ENCODE results near the gene PHC2.
A peak's percentile ranks its signal among the peaks of the same experiment; 100 is the strongest.

DNA sequence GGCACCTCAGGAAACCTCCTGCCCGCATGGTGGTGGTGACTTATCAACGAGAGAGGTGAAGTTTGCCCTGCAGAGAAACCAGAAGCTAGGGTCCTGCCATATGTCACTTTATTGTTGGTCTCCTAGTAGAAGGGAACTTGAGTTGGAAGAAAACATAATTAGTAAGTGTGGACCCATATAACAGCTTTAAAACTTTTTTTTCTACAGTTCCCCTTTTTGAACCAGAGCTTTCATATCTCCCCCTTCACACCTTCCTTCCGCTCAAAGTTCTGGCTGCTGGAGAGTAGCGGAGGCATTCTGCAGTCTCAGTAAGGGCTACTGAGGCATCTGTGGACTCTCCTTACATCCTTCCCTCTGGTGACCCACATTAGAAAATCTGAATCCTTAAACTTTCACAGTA, 48.9 kb downstream of the PHC2 start:
- no peak for TF ChIP-seq PAX5 (IDR thresholded peaks at IDR 0.05; ENCODE audit: insufficient read depth, low read length, severe bottlenecking)
- no peak for TF ChIP-seq TAF1 (IDR thresholded peaks at IDR 0.05; ENCODE audit: low read depth, low read length)
- no peak for TF ChIP-seq POU2F2 (IDR thresholded peaks at IDR 0.05; ENCODE audit: low read depth, low read length)
- no peak for TF ChIP-seq POLR2A (IDR thresholded peaks at IDR 0.05; ENCODE audit: low read depth, low read length)
- peak; percentile 85 for TF ChIP-seq SPI1 (IDR thresholded peaks at IDR 0.05; ENCODE audit: low read depth, low read length)
- TF ChIP-seq POLR2AphosphoS5 (IDR thresholded peaks at IDR 0.05; ENCODE audit: low read depth, low read length) = no peak
